Fibroblast of skin of left quadriceps (primary cell): ENCODE results near the gene RIPOR3.
A peak's percentile ranks its signal among the peaks of the same experiment; 100 is the strongest.
"Not testable (repeated sequence)": the region's sequence is repeated elsewhere in the genome, so short reads cannot be mapped to it uniquely, and the experiment has no call there.

Experiments used
- DNase-seq, 2 experiments: peaks; one replicate each; pipeline ENCODE4 v3.0.0-alpha.2; 2013; ENCODE audit warnings: low read depth in 2 of 2

The RIPOR3 gene

DNA sequence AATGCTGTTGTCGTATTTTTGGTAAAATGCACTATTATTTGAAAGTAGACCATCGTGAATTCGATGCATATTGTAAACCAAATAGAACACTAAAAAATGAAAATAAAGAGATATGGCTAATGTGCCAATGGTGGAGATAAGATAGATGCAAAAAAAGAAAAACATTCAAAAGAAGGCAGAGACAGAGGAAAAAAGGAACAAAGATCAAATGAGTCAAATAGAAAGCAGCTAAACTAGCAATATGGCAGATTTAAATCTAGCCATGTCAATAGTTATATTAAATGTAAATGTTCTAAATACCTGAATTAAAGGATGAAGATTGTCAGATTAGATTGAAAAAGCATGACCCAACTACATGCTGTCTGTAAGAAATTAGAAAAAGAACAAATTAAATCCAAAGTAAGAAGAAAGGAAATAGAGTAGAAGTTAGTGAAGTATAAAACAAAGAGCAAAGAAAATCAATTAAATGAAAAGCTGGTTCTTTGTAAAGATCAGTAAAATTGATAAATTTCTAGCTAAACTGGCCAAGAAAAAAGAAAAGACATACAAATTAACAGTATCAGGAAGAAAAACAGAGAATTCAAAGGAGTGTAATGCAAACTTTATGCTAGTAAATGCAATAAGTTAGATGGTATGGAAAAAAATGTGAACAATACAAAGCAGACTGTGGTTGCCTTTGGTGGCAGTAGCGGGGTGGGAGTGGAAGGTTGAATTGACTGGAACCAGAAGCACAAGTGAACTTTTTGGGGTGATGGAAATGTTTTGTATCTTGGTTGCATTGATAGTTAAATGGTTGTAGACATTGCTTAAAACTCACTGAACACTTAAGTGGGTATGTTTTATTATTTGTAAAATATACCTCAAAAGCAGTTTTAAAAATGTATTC is 136.4 kb downstream of the RIPOR3 start:
- DNase-seq: no peak

GRCh38 chr20:50552979-50553378 is 138.4 kb downstream of the RIPOR3 start:
- DNase-seq: no peak

GRCh38 chr20:50551288-50551687 is 140.1 kb downstream of the RIPOR3 start:
- no peak for DNase-seq

DNA sequence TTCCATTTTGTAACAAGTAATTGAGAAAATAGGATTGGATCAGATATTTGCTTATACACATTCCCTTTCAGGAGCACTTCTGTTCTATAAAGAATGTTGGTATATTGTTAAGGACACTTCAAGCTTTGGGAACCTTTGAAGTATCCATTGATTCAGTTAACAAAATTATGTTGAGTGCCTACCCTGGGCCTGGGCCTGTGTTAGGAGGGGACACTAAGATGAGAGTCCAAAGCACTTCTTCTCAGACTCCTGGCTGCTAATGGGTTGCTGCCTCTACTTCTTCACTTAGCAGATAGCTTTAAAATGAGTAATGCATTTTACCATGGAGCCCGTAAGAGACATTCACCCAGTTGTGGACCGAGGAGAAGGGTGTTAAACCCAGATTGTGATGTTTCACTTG is 140.8 kb downstream of the RIPOR3 start:
- DNase-seq: no peak

DNA sequence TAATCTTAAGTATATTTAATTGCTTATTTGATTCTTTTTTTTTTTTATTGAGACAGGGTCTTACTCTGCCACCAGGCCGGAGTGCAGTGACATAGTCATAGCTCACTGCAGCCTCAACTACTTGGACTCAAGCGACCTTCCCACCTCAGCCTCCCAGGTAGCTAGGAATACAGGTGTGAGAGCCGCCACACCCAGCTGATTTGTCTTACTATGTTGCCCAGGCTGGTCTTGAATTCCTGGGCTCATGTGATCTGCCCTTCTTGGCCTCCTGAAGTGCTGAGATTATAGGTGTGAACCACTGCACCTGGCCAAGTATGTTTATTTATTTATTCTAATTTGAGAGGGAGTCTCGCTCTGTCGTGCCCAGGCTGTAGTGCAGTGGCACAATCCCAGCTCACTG is 142.9 kb downstream of the RIPOR3 start:
- DNase-seq: no peak

- no peak for DNase-seq
Measured at GRCh38 chr20:50547964-50548363, 143.4 kb downstream of the RIPOR3 start.

DNA sequence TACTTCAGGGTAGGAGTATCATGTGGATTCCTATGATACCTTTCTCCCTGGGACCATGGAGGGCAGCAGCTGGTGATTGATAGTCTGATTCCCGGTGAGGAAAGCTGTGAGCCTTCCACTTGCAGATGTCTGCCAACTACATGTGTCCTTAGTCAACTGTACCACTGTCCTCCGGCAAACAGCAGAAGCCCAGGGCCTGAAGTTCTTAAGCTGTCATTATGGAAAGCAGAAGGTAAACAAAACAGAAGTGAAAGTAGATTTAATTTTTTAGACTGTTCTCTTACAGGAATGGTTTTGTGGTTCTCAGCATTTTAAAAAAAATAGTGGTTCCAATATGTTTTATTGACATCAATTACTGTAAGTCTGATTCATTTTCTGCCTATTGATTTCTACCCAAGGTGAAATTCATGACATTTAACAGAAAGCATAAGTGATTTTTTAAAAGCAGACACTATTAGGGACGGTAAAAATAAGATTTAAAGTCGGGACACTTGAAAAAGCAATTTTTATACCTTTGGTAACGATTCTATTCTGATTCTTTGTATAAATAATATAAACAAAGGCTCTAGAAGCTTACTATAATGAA is 144.5 kb downstream of the RIPOR3 start:
- no peak for DNase-seq

GRCh38 chr20:50545126-50545525 is 146.2 kb downstream of the RIPOR3 start:
- DNase-seq: no peak

DNA sequence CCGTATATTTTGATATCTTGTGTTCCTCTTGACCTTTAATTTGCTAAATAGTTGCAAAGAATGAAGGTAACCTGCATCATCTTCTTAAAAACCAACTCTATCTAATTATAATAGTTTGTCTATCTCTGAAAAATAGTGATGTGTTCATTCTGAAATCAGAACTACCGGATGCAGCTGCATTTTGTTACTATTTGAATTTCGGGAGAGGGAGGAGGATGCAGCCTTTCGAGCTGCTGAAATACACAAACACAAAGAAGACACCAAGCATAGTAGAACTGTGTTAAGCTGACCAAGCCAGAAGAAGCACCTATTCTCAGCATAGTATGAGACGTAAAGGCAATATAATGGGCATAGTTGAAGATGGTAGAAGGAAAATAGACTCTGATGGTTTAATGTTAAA is 148.0 kb downstream of the RIPOR3 start:
- DNase-seq: no peak

DNA sequence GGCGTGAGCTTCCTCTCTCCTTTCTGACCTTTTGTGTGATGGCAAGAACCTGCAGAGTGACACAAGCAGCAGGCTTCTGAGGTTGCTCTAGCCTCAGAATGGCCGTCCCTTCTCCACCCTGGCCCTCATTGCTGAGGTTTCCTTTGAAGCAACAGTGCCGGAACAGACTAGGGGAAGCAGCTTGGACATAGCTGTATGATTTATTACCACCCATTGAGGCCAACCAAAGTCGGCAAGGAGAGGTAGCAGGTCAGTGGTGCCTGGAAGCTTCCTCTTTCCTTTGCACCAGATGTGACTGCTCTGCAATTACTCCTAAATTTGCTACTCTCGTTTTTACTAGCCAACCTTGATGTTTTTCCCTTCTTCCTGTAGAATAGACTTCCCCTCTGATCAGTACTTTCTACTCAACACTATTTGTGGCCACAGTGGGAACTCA is 149.7 kb downstream of the RIPOR3 start:
- DNase-seq: no peak

- DNase-seq: peak; percentile 49 to 55
Measured at GRCh38 chr20:50540620-50541605, 150.4 kb downstream of the RIPOR3 start.

- not testable (repeated sequence) for DNase-seq
Measured at GRCh38 chr20:50539798-50540197, 151.5 kb downstream of the RIPOR3 start.

DNA sequence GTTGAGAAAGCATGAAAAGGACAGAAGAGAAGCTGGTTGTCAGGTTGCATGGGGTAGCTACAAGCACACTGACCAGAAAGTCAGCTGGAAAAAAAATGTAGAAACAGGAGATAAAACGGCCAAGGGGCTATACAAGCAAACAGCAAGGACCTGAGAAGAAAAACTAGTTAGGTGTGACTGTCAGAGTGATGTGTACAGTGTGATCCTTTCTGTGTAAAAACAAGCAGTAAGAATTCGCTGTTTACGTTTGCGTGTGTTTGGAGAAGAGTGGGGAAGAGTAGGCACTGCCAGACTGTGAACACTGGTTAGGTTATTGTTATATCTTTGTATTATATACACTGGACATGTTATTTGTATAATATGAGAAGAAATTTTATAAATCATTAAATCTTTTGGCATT is 153.1 kb downstream of the RIPOR3 start:
- no peak for DNase-seq

DNA sequence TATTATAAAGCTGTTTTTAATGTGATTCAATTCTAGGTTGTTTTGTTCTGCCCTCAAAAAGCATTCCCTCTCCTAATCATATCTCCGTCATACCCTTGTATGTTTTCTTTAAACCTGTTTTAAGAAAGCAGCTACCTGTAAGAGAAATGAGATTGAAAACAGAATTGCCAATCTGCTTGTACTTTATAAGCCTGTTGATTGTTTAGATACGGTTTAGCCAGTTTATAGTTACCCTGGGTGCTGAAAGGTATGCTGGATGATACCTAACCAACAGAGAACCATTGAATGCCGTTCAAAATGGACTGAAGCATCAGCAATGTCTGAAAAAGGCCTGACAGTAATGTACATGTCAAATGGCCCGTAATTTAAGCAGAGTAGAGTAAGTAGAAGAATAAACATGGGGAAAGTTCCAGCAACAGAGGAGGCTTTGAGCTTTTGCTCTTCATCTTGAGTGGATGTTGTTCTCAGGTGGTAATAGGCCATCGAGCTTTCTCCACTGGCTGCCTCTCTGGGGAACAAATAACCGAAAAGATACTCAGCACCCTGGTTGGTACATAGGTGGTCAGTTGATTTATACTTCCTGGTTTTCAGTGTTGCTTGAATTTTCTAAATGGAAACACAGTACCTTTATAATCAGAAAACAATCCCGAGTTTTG is 153.7 kb downstream of the RIPOR3 start:
- DNase-seq: no peak

GRCh38 chr20:50536333-50536732 is 155.0 kb downstream of the RIPOR3 start:
- DNase-seq: no peak
